ENCODE results near the gene TAF8. TPM values are rescaled to one million over a fixed set of nuclear protein-coding genes. Genes with fewer than 3 reads are reported as not detected.

The TAF8 gene
- total RNA-seq, 4 donors from 2014 or later: 15.8 to 24.0 (median 18.9) TPM

DNA sequence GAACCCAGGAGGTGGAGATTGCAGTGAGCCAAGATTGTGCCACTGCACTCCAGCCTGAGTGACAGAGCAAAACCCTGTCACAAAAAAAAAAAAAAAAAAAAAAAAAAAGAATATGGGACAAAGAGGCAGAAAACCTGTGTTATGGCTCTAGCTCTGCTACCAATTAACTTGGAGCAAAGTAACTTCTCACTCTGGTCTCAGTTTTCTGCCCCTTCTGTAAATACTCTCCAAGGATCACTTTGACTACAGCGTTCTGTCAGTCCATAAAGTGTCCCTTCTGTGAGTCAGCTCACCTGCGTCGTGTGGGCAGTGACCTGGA is 67.5 kb downstream of the TAF8 start:
- H3K4me3 ChIP-seq (ENCODE audit: low read depth, poor library complexity, severe bottlenecking): no peak overlapping the region
- intact Hi-C loops (cut with DNase I; ENCODE audit: low total_unique reads): no loop called here
- WGBS, 2 donors: 48 to 66% methylated on average over 3 of the region's 3 CpGs
- no peak for TF ChIP-seq POLR2A (IDR thresholded peaks at IDR 0.05)
- TF ChIP-seq, protein P1, sequence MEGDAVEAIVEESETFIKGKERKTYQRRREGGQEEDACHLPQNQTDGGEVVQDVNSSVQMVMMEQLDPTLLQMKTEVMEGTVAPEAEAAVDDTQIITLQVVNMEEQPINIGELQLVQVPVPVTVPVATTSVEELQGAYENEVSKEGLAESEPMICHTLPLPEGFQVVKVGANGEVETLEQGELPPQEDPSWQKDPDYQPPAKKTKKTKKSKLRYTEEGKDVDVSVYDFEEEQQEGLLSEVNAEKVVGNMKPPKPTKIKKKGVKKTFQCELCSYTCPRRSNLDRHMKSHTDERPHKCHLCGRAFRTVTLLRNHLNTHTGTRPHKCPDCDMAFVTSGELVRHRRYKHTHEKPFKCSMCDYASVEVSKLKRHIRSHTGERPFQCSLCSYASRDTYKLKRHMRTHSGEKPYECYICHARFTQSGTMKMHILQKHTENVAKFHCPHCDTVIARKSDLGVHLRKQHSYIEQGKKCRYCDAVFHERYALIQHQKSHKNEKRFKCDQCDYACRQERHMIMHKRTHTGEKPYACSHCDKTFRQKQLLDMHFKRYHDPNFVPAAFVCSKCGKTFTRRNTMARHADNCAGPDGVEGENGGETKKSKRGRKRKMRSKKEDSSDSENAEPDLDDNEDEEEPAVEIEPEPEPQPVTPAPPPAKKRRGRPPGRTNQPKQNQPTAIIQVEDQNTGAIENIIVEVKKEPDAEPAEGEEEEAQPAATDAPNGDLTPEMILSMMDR (IDR thresholded peaks at IDR 0.05): no peak
- no peak for DNase-seq (ENCODE audit: low spot score in 2 of 2)

DNA sequence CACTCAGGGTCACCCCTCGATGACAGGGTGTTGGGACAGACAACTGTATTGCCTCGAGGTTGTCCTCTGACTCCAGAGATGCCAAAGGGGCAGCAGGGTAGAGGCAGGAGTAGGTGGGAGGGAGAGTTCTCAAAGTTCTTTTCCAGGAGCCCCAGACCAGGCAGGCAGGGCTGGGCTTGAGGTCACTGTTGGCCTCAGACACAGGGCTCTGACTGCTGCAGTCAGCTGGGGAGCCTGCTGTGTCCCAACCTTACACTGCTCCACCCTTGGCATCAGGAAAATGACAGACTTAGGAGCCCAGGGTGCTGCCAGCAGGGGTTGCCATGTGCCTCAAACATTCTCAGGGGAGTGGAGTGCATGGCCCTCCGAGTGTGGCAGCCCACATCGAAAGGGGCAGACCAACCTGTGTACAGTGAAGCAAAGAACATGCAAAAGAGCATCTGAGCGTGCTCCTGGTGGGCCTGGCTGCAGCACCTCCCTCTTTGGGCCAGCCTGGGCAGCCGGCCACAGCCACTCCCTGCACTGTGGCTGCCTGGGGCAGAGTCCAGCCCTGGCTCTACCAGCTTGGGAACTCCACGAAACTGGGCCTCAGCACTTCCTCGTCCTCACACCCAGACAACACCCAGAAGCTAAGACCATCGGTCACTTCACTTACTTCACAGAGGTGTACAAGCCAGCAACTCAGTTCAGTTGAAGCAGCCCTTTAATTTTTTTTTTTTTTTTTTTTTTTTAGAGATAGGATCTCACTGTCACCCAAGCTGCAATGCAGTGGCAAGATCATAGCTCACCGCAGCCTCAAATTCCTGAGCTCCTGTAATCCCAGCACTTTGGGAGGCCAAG is 68.1 kb downstream of the TAF8 start:
- intact Hi-C loops (cut with DNase I; ENCODE audit: low total_unique reads): no loop called here
- TF ChIP-seq POLR2A (IDR thresholded peaks at IDR 0.05): no peak
- TF ChIP-seq, protein P1 (IDR thresholded peaks at IDR 0.05): peak in 1 of 3 donors; percentile 10
- H3K4me3 ChIP-seq (ENCODE audit: low read depth, poor library complexity, severe bottlenecking): no peak overlapping the region
- DNase-seq (ENCODE audit: low spot score in 2 of 2): peak in 1 of 2 donors; percentile 64
- WGBS, 2 donors: 24 to 28% methylated on average over 10 of the region's 10 CpGs

DNA sequence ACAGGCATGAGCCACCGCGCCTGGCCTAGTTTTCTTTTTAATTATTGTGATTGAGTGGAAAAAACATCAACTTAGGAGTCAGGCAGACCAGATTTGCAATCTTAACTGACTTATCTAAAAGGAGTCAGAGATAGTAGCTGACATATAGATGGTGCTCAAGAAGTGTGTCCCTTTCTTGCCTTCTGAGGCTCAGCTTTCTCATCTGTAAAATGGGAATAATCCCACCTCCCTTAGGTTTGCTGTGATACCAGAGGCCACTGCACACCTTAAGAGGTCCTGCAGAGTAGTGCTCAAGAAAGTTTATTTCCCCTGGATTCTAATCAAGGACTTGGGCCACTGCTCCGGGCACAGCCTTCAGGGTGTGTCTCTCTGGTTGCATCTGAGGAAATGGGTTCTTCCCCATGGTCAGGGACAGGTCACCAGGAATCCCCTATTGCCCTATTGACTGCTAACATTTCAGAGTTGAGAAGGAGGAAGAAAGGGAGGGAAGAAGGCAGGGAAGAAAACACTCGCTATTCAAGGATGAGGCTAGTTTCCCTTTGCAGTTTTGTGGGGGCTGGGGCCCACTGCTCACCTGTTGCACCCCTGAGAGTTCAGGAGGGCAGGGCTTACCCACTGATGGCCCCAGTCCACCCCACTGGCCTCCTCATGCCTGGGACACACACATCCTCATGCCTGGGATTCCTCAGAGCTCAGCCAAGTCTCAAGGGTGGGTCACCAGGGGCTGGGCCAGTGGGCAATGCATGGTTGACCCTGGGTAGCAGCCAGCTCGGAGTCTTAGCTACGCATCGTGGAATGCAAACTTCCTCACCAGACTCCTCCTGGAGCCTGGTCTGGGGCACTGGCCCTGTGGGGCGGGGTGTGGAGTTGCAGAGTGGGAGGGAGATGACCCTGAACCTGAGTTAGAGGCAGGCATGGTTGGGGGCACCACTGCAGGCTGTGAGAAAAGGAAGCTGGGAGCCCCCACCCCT is 70.9 kb downstream of the TAF8 start:
- DNase-seq (ENCODE audit: low spot score in 2 of 2): no peak
- intact Hi-C loops (cut with DNase I; ENCODE audit: low total_unique reads): no loop called here
- WGBS, 2 donors: 59 to 68% methylated on average over 8 of the region's 8 CpGs
- H3K4me3 ChIP-seq (ENCODE audit: low read depth, poor library complexity, severe bottlenecking): no peak overlapping the region
- TF ChIP-seq, protein P1 (IDR thresholded peaks at IDR 0.05): no peak
- no peak for TF ChIP-seq POLR2A (IDR thresholded peaks at IDR 0.05)

DNA sequence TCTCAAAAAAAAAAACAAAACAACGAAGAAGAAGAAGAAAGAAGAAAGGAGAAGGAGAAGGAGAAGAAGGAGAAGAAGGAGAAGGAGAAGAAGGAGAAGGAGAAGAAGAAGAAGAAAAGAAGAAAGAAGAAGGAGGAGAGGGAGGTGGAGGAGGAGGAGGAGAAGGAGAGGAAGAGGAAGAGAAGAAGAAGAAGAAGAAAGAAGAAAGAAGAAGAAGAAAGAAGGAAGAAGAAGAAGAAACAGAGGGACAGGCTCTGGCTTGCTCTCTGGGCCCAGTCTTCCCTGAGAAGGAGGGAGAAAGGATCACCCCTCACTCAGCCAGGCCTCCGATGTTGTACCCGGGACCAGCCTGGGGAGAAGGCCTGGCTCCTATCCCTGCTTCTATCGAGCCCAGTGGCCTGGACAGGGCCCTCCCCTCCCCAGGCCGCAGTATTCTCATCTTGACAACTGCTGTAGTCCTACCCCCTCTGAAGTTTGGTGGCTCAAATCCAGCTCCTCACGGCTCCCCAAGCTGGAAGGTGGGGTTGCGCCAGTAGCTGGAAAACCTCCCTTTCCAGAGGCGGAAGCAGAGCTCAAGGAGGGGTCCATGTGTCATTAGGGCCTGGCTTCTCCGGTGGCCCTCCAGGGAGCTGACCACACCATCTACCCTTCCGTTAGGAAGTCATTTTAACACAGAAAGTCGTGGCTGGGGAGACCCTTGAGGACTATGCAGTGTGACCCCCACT is 73.2 kb downstream of the TAF8 start:
- no peak overlapping the region for H3K4me3 ChIP-seq (ENCODE audit: low read depth, poor library complexity, severe bottlenecking)
- TF ChIP-seq, protein P1 (IDR thresholded peaks at IDR 0.05): no peak
- no peak for TF ChIP-seq POLR2A (IDR thresholded peaks at IDR 0.05)
- 30 to 32% methylated on average over 11 of the region's 11 CpGs for WGBS, 2 donors
- DNase-seq (ENCODE audit: low spot score in 2 of 2): no peak
- intact Hi-C loops (cut with DNase I; ENCODE audit: low total_unique reads): no loop called here

DNA sequence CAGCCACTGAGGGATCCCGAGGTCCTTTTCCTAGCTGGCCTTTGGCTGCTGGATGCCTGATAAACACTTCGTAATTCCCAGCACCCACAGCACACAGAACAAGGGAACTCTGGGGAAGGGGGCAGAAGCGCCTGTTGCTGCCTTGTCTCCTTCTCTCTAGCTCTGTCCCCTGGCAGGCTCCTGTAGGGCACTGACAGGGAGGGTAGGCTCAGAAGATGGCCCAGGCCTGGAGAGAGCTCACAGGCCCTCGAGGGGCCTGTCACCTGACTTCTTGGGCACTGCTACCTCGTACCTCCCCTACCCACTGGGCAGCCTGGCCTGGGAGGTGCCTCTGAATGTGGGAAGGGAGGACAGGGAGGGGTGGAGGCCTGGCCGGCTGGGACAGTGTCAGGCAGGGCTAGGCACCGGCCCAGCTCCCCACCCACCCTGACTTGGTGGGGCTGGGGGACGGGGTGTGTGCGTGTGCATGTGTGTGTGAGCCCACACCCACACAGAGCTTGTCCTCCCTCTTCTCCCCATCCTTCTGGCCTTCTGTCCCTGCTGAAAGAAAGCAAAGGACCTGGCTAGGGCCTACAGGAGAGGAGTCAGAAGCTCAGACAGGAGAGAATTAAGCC is 74.0 kb downstream of the TAF8 start:
- DNase-seq (ENCODE audit: low spot score in 2 of 2): no peak
- 36 to 46% methylated on average over 9 of the region's 9 CpGs for WGBS, 2 donors
- TF ChIP-seq POLR2A (IDR thresholded peaks at IDR 0.05): no peak
- TF ChIP-seq, protein P1 (IDR thresholded peaks at IDR 0.05): no peak
- intact Hi-C loops (cut with DNase I; ENCODE audit: low total_unique reads): no loop called here
- H3K4me3 ChIP-seq (ENCODE audit: low read depth, poor library complexity, severe bottlenecking): no peak overlapping the region

Measured in lower leg skin (tissue), 4 donors.